Subcutaneous abdominal adipose tissue (tissue), 5 donors: ENCODE results near the gene BNC2.

ENCODE experiments used
- H3K27ac ChIP-seq: one replicate; pipeline ENCODE4 v1.7.0; 2013; ENCODE audit warnings: low read depth, mild to moderate bottlenecking, inconsistent platforms, low read length, moderate library complexity
- H3K27me3 ChIP-seq, 5 donors: one replicate each; pipeline ENCODE4 v1.7.0; 2013; ENCODE audit warnings: low read length in 5 of 5, inconsistent platforms in 1 of 5; ENCODE audit not compliant: control insufficient read depth in 5 of 5, insufficient read depth in 4 of 5
- H3K36me3 ChIP-seq, 5 donors: one replicate each; pipeline ENCODE4 v1.7.0; 2013; ENCODE audit warnings: low read length in 5 of 5; ENCODE audit not compliant: control insufficient read depth in 5 of 5, insufficient read depth in 5 of 5
- H3K4me1 ChIP-seq, 5 donors: one replicate each; pipeline ENCODE4 v1.7.0; 2013; ENCODE audit warnings: low read length in 5 of 5, mild to moderate bottlenecking in 3 of 5, moderate library complexity in 1 of 5; ENCODE audit not compliant: control insufficient read depth in 5 of 5, insufficient read depth in 5 of 5
- H3K4me3 ChIP-seq, 5 donors: one replicate each; pipeline ENCODE4 v1.7.0; 2013; ENCODE audit warnings: low read length in 5 of 5, low read depth in 1 of 5
- H3K9ac ChIP-seq, 5 donors: one replicate each; pipeline ENCODE4 v1.7.0; 2013; ENCODE audit warnings: low read length in 5 of 5, mild to moderate bottlenecking in 4 of 5, moderate library complexity in 3 of 5
- H3K9me3 ChIP-seq, 5 donors: one replicate each; pipeline ENCODE4 v1.7.0; 2013; ENCODE audit warnings: low read length in 5 of 5; ENCODE audit not compliant: control insufficient read depth in 5 of 5
- donor health status: healthy.
- donor health status: healthy.
- donor health status: healthy.
- donor health status: healthy.
- donor health status: healthy.

The BNC2 gene

DNA sequence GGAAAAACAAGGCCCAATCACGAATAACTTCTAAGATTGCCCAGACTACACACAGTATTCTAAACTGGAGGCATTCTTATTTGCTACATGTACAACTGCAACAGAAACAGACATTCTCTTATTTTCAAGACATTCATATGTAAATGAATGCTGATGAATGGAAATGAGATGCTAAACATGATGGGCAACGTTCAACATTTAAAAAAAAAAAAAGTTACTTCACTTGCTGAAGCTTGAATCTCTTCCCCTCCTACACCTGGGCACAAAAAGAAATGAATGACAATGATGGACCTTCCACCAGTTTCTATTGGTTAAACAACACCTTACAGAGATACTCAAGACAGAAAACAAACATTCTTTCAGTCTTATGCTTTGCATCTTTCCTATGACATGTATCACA is 160.5 kb downstream of the BNC2 start:
- H3K27ac ChIP-seq: no peak overlapping the region
- H3K4me3 ChIP-seq: no peak overlapping the region
- H3K36me3 ChIP-seq: no peaks in the 10 kb centered on the region
- H3K9ac ChIP-seq: no peak overlapping the region
- H3K27me3 ChIP-seq: no peaks in the 10 kb centered on the region
- no peaks in the 10 kb centered on the region for H3K9me3 ChIP-seq
- H3K4me1 ChIP-seq: peaks cover 3 to 11% (median 8%) of the 10 kb centered on the region in 5 donors

- Histone ChIP-seq H3K9ac (no peak overlapping the region), H3K27ac (no peak overlapping the region), H3K9me3 (no peaks in the 10 kb centered on the region), H3K27me3 (no peaks in the 10 kb centered on the region), H3K4me1 (peaks cover 3 to 16% (median 15%) of the 10 kb centered on the region in 5 donors), H3K4me3 (no peak overlapping the region), H3K36me3 (no peaks in the 10 kb centered on the region)
Observed at GRCh38 chr9:16708656-16709435, 161.6 kb downstream of the BNC2 start.

GRCh38 chr9:16705111-16705604 is 165.3 kb downstream of the BNC2 start:
- H3K27me3 ChIP-seq: no peaks in the 10 kb centered on the region
- H3K4me3 ChIP-seq: peak overlapping the region; percentile 47 to 77 (median 56)
- peaks cover 5 to 30% (median 18%) of the 10 kb centered on the region in 5 donors for H3K4me1 ChIP-seq
- no peaks in the 10 kb centered on the region for H3K36me3 ChIP-seq
- peak overlapping the region in 2 of 5 donors; percentile 56 to 69 for H3K9ac ChIP-seq
- peak overlapping the region; percentile 84 for H3K27ac ChIP-seq
- H3K9me3 ChIP-seq: no peaks in the 10 kb centered on the region

DNA sequence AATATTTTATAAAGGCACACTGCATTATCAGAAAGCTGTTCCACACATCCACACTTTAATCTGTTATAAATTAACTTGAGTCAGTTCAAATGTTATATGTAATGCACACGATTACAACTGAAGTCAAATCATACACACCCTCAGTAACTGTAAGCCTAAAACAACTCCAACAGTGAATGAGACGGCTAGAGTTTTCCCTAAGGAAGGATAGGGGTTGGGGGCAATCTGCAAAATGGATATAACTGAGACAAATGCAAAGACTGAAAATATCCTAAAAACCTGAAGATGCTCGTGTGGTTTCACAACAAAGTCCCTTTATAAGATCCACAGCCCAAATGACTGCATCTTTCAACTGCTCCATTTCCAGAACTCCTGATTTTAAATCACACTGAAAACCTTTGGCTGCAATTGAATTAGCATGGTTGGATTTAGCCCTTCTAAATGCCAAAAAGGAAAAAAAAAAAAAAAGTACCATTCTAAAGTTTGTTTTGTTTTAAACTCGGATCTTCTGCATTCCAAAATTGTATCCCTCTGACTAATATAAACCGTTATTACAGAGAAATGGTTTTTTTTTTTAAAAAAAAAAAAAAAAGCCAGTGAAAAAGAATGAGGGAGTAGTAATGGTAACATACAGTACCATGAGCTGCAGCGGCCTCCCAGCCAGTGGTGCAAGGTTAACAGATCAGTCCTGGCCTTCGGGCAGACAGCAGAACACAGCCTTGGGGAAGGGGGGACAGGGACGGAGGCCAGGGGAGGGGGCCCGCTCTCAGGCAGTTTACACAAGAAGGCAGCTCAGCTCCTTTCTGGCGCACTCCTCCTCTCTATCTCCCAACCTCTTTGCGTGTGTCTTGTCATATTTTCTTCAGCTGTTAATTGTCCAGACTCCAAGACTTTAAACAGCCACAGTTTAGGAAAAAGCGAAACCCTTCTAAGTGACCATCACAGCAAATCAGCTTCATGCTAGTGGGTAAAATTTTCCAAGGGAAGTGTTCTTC is 166.1 kb downstream of the BNC2 start:
- Histone ChIP-seq H3K27me3 (no peaks in the 10 kb centered on the region), H3K4me1 (peaks cover 5 to 30% (median 18%) of the 10 kb centered on the region in 5 donors), H3K36me3 (no peaks in the 10 kb centered on the region), H3K4me3 (peak overlapping the region; percentile 47 to 77 (median 50)), H3K27ac (peak overlapping the region; percentile 84), H3K9ac (peak overlapping the region in 4 of 5 donors; percentile 1 to 69 (median 54)), H3K9me3 (no peaks in the 10 kb centered on the region)

- H3K4me3 ChIP-seq: no peak overlapping the region
- no peak overlapping the region for H3K9ac ChIP-seq
- H3K27me3 ChIP-seq: no peaks in the 10 kb centered on the region
- H3K4me1 ChIP-seq: peaks cover 5 to 24% (median 18%) of the 10 kb centered on the region in 5 donors
- no peaks in the 10 kb centered on the region for H3K9me3 ChIP-seq
- no peaks in the 10 kb centered on the region for H3K36me3 ChIP-seq
- no peak overlapping the region for H3K27ac ChIP-seq
Observed at GRCh38 chr9:16701347-16701746, 169.1 kb downstream of the BNC2 start.

GRCh38 chr9:16693616-16694015 is 176.9 kb downstream of the BNC2 start:
- Histone ChIP-seq H3K4me3 (no peak overlapping the region), H3K9ac (no peak overlapping the region), H3K27ac (no peak overlapping the region)

GRCh38 chr9:16690628-16691027 is 179.8 kb downstream of the BNC2 start:
- no peak overlapping the region for H3K4me3 ChIP-seq
- H3K4me1 ChIP-seq: peaks cover 2 to 14% (median 9%) of the 10 kb centered on the region in 5 donors
- H3K36me3 ChIP-seq: no peaks in the 10 kb centered on the region
- no peaks in the 10 kb centered on the region for H3K27me3 ChIP-seq
- H3K9me3 ChIP-seq: no peaks in the 10 kb centered on the region
- no peak overlapping the region for H3K9ac ChIP-seq
- no peak overlapping the region for H3K27ac ChIP-seq

More at GRCh38 chr9:16693616-16694015, 176.9 kb downstream of the BNC2 start:
- Histone ChIP-seq H3K4me1 (peaks cover 2 to 14% (median 9%) of the 10 kb centered on the region in 5 donors), H3K9me3 (no peaks in the 10 kb centered on the region), H3K27me3 (no peaks in the 10 kb centered on the region), H3K36me3 (no peaks in the 10 kb centered on the region)

DNA sequence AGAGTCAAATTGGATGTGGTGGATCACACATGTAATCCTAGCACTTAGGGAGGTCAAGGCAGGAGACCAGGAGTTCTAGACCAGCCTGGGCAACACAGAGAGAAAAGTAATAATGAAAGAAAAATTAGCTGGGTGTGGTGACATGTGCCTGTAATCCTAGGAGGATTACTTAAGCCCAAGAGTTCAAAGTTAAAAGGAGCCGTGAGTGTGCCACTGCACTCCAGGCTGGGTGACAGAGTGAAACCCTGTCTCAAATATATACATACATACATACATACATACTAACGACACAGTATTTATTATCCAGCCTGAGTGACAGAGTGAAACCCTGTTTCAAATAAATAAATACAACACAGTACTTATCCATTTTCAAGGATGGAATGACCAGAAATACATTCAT is 180.3 kb downstream of the BNC2 start:
- H3K4me1 ChIP-seq: peaks cover 0 to 14% (median 9%) of the 10 kb centered on the region in 5 donors
- H3K4me3 ChIP-seq: no peak overlapping the region
- H3K9ac ChIP-seq: no peak overlapping the region
- H3K27me3 ChIP-seq: no peaks in the 10 kb centered on the region
- H3K36me3 ChIP-seq: no peaks in the 10 kb centered on the region
- H3K27ac ChIP-seq: no peak overlapping the region
- no peaks in the 10 kb centered on the region for H3K9me3 ChIP-seq

GRCh38 chr9:16689351-16689938 is 181.0 kb downstream of the BNC2 start:
- Histone ChIP-seq H3K36me3 (no peaks in the 10 kb centered on the region), H3K9me3 (no peaks in the 10 kb centered on the region), H3K9ac (no peak overlapping the region), H3K4me3 (no peak overlapping the region), H3K27ac (no peak overlapping the region), H3K4me1 (peaks cover 0 to 14% (median 9%) of the 10 kb centered on the region in 5 donors), H3K27me3 (no peaks in the 10 kb centered on the region)
